GM12878 (cell line): ENCODE measurements around the gene COL19A1. TPM values are rescaled to one million over a fixed set of nuclear protein-coding genes. Genes with fewer than 3 reads are reported as not detected.

Source experiments
- ATAC-seq: fragments of 200-7000 bp; cut with Tn5 transposase; 3 replicates; pipeline ENCODE4 v1.9.1; 2020; ENCODE audit warnings: mild to moderate bottlenecking, moderate library complexity
- BruUV-seq: library from RNA; stranded (reverse); fragments of 400-500 nt; replicated peaks from 2 replicates; lab custom pipeline; 2021; lab: Mats Ljungman, UMichigan
- CTCF ChIA-PET: fragments of 300-600 bp; sonication (Branson Sonifier 250); formaldehyde crosslinking; extraction: SDS; loops from one replicate; lab custom pipeline; 2021; ENCODE audit warnings: inconsistent platforms; lab: Yijun Ruan, JAX
- POLR2A ChIA-PET: fragments of 350-600 bp; formaldehyde crosslinking; extraction: SDS; loops from one replicate; lab custom pipeline; 2021; ENCODE audit warnings: inconsistent platforms; lab: Charles Lee
- RAD21 ChIA-PET: fragments of 300-600 bp; sonication (Branson Sonifier 250); formaldehyde crosslinking; loops from one replicate; lab custom pipeline; 2023; ENCODE audit warnings: antibody characterized with exemption; ENCODE audit not compliant: unreplicated experiment; lab: Charles Lee
- SMC1A ChIA-PET: fragments of 300-600 bp; sonication (Branson Sonifier 250); formaldehyde crosslinking; loops from one replicate; lab custom pipeline; 2023; ENCODE audit not compliant: unreplicated experiment, uncharacterized antibody; lab: Charles Lee
- DNase-seq: peaks from one replicate; pipeline ENCODE4 v3.0.0-alpha.2; 2011; ENCODE audit warnings: low read depth, low spot score
- FAIRE-seq: peaks from 3 replicates; lab custom pipeline; 2011; peaks lifted over from hg19 to GRCh38; lab: Jason Lieb, UNC
- H2AFZ ChIP-seq: 2 replicates; pipeline ENCODE4 v1.6.0; 2011; ENCODE audit warnings: low read depth, low read length, control low read depth; ENCODE audit not compliant: control insufficient read depth
- H3K27ac ChIP-seq: 2 replicates; pipeline ENCODE4 v1.5.1; 2011; ENCODE audit warnings: control low read depth; ENCODE audit not compliant: control insufficient read depth, insufficient read depth
- H3K27me3 ChIP-seq, 2 experiments: replicated peaks in 1 of 2; 2 replicates each; pipeline versions ENCODE4 v1.6.0 to v1.6.1; 2011; ENCODE audit warnings: low read length in 1 of 2; ENCODE audit not compliant: control insufficient read depth in 2 of 2, insufficient read depth in 2 of 2
- H3K36me3 ChIP-seq, 2 experiments: 2 replicates each; pipeline ENCODE4 v1.5.1; 2011; ENCODE audit warnings: low read length in 1 of 2; ENCODE audit not compliant: control insufficient read depth in 2 of 2, insufficient read depth in 2 of 2
- H3K4me1 ChIP-seq: 2 replicates; pipeline ENCODE4 v1.6.1; 2011; ENCODE audit warnings: mild to moderate bottlenecking, low read length, moderate library complexity, mixed read lengths; ENCODE audit not compliant: control insufficient read depth, insufficient read depth
- H3K4me2 ChIP-seq: 2 replicates; pipeline ENCODE4 v1.6.0; 2011; ENCODE audit warnings: control low read depth; ENCODE audit not compliant: control insufficient read depth, insufficient read depth
- H3K4me3 ChIP-seq: fragments of 200-600 bp; sonication (generic); 2 replicates; pipeline ENCODE4 v1.5.1; 2016
- H3K79me2 ChIP-seq: 2 replicates; pipeline ENCODE4 v1.6.0; 2011; ENCODE audit warnings: low read length; ENCODE audit not compliant: control insufficient read depth, insufficient read depth
- H3K9ac ChIP-seq: 2 replicates; pipeline ENCODE4 v1.8.0; 2011; ENCODE audit warnings: low read length, control low read depth, mixed read lengths; ENCODE audit not compliant: control insufficient read depth, insufficient read depth
- H3K9me3 ChIP-seq: replicated peaks from 3 replicates; pipeline ENCODE4 v1.5.1; 2011; ENCODE audit warnings: mild to moderate bottlenecking, low read length; ENCODE audit not compliant: control insufficient read depth, insufficient read depth
- H4K20me1 ChIP-seq: 2 replicates; pipeline ENCODE4 v1.6.0; 2011; ENCODE audit not compliant: control insufficient read depth, insufficient read depth
- ASH2L ChIP-seq: fragments of 300-600, 200-600 bp; sonication (generic); IDR thresholded peaks from 2 replicates; pipeline ENCODE4 v1.6.1; 2017; ENCODE audit warnings: low read depth, mild to moderate bottlenecking, borderline replicate concordance
- BMI1 ChIP-seq: fragments of 450-650 bp; IDR thresholded peaks from 2 replicates; pipeline ENCODE4 v1.6.1; 2016; ENCODE audit warnings: mild to moderate bottlenecking, moderate library complexity, borderline replicate concordance
- CEBPB ChIP-seq, 2 experiments: fragments of 150-350 bp in 1 of 2; IDR thresholded peaks; 2 replicates each; pipeline ENCODE4 v1.6.1; 2012 to 2014; ENCODE audit warnings: low read depth in 2 of 2, low read length in 2 of 2, borderline replicate concordance in 1 of 2, inconsistent platforms in 1 of 2
- EP300 ChIP-seq, 2 experiments: fragments of 150-350 bp in 1 of 2; IDR thresholded peaks; 2 replicates each; pipeline ENCODE4 v1.6.1; 2011 to 2012; ENCODE audit warnings: low read depth in 2 of 2, low read length in 2 of 2, borderline replicate concordance in 1 of 2, improper control_type of control experiment in 1 of 2, inconsistent platforms in 1 of 2; ENCODE audit not compliant: control insufficient read depth in 1 of 2
- FOXM1 ChIP-seq: IDR thresholded peaks from 2 replicates; pipeline ENCODE4 v1.6.1; 2012; ENCODE audit warnings: low read depth, mild to moderate bottlenecking, inconsistent platforms, low read length, moderate library complexity
- HDAC6 ChIP-seq: fragments of 200-600 bp; sonication (generic); IDR thresholded peaks from one replicate; pipeline ENCODE4 v1.8.0; 2017; ENCODE audit warnings: antibody characterized with exemption; ENCODE audit not compliant: unreplicated experiment
- KAT2A ChIP-seq: conservative IDR thresholded peaks from 2 replicates; pipeline ENCODE4 v1.6.1; 2011; ENCODE audit warnings: low read depth, low read length; ENCODE audit not compliant: control insufficient read depth
- NBN ChIP-seq: fragments of 450-650 bp; IDR thresholded peaks from 2 replicates; pipeline ENCODE4 v1.6.1; 2016
- NFXL1 ChIP-seq: fragments of 450-650 bp; IDR thresholded peaks from 2 replicates; pipeline ENCODE4 v1.6.1; 2017; ENCODE audit warnings: antibody characterized with exemption, mild to moderate bottlenecking, borderline replicate concordance
- NR2C2 ChIP-seq: IDR thresholded peaks from 2 replicates; pipeline ENCODE4 v1.6.1; 2011; ENCODE audit warnings: borderline replicate concordance, low read depth; ENCODE audit not compliant: control insufficient read depth, insufficient read length
- TAF1 ChIP-seq: IDR thresholded peaks from 2 replicates; pipeline ENCODE4 v1.6.1; 2011; ENCODE audit warnings: mild to moderate bottlenecking, low read depth, low read length, borderline replicate concordance
- WGBS: methylation state at CpG from one replicate; pipeline ENCODE4 v1.1.6; 2016; ENCODE audit warnings: low lambda C conversion rate; ENCODE audit not compliant: insufficient replicate concordance, insufficient coverage; ENCODE audit errors: missing lambda C conversion rate; 5-methylcytosine and 5-hydroxymethylcytosine counted together
- in situ Hi-C: fragments of 300-500 bp; cut with MboI; formaldehyde crosslinking; loops from 9 replicates; pipeline ENCODE4 v1.14.3; 2018; ENCODE audit warnings: mixed read lengths
- intact Hi-C: fragments of 100-400 bp; cut with micrococcal nuclease; formaldehyde crosslinking; loops from one replicate; pipeline ENCODE4 v1.14.2; 2022; ENCODE audit not compliant: unreplicated experiment
- polyA plus RNA-seq, 11 experiments: library from polyadenylated mRNA; depleted of rRNA in 4 of 11; unstranded in 6 of 11; stranded (reverse) in 5 of 11; fragments of >200 nt; fragmentation: Nextera tagmentation in 4 of 11; fragmentation: Illumina TruSeq in 1 of 11; extraction: Ambion mirVana in 4 of 11; extraction: Trizol in 1 of 11; gene quantifications; 1 replicate in 1 of 11; 2 replicates in 10 of 11; pipeline versions ENCODE4 v1.2.1 to v1.2.3, GENCODE V29; 2011 to 2016; ENCODE audit warnings: inconsistent platforms in 2 of 11, missing spikeins in 2 of 11, low read depth in 1 of 11
- total RNA-seq, 4 experiments: library from RNA; depleted of rRNA in 3 of 4; stranded (reverse); fragments of >200 nt in 3 of 4; fragmentation: Illumina TruSeq in 1 of 4; extraction: Trizol in 1 of 4; gene quantifications; 2 replicates each; pipeline versions ENCODE4 v1.2.1 to v1.2.3, GENCODE V29; 2013 to 2021
- TF ChIP-seq, protein P1 (sequence below): fragments of 450-650 bp; IDR thresholded peaks from 2 replicates; pipeline ENCODE4 v1.6.1; 2017; ENCODE audit warnings: mild to moderate bottlenecking, low read depth, inconsistent platforms; ENCODE audit not compliant: poor library complexity, severe bottlenecking
- TF ChIP-seq, protein P2 (sequence below): fragments of 450-650 bp; IDR thresholded peaks from 2 replicates; pipeline ENCODE4 v1.6.1; 2016; ENCODE audit warnings: mild to moderate bottlenecking
- TF ChIP-seq, protein P3 (sequence below): fragments of 450-650 bp; IDR thresholded peaks from 2 replicates; pipeline ENCODE4 v1.6.1; 2017; ENCODE audit warnings: antibody characterized with exemption, mild to moderate bottlenecking, moderate library complexity

The COL19A1 gene
- total and polyA plus RNA-seq, 10 of the 15 experiments (the other 5 are each of a cell fraction or from before 2014, with no cell fraction given): 1.1 to 13.5 (median 4.1) TPM

DNA sequence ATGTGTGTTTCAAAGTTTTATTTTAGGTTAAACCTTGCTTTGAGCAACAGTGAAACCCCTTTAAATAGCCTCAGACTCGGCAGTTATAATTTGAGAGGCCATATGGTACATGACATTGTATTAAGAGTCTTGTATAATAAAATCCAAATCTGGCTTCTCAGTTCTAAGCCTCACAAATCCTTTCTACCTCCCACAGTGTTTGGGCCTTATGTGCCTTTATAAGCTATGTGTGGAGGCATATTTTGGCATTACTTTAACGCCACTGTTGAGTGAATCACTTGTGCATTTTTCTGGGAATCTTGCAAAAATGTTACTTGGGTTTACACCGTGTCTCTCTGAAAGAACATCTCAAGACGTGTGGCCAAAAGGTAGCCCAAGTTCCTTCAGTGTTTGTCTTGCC lies 284.2 kb downstream of the COL19A1 start (continued):
- TF ChIP-seq, protein P1, sequence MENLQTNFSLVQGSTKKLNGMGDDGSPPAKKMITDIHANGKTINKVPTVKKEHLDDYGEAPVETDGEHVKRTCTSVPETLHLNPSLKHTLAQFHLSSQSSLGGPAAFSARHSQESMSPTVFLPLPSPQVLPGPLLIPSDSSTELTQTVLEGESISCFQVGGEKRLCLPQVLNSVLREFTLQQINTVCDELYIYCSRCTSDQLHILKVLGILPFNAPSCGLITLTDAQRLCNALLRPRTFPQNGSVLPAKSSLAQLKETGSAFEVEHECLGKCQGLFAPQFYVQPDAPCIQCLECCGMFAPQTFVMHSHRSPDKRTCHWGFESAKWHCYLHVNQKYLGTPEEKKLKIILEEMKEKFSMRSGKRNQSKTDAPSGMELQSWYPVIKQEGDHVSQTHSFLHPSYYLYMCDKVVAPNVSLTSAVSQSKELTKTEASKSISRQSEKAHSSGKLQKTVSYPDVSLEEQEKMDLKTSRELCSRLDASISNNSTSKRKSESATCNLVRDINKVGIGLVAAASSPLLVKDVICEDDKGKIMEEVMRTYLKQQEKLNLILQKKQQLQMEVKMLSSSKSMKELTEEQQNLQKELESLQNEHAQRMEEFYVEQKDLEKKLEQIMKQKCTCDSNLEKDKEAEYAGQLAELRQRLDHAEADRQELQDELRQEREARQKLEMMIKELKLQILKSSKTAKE: no peak
- no peak for TF ChIP-seq ASH2L
- TF ChIP-seq, protein P2, sequence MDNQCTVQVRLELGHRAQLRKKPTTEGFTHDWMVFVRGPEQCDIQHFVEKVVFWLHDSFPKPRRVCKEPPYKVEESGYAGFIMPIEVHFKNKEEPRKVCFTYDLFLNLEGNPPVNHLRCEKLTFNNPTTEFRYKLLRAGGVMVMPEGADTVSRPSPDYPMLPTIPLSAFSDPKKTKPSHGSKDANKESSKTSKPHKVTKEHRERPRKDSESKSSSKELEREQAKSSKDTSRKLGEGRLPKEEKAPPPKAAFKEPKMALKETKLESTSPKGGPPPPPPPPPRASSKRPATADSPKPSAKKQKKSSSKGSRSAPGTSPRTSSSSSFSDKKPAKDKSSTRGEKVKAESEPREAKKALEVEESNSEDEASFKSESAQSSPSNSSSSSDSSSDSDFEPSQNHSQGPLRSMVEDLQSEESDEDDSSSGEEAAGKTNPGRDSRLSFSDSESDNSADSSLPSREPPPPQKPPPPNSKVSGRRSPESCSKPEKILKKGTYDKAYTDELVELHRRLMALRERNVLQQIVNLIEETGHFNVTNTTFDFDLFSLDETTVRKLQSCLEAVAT: no peak

DNA sequence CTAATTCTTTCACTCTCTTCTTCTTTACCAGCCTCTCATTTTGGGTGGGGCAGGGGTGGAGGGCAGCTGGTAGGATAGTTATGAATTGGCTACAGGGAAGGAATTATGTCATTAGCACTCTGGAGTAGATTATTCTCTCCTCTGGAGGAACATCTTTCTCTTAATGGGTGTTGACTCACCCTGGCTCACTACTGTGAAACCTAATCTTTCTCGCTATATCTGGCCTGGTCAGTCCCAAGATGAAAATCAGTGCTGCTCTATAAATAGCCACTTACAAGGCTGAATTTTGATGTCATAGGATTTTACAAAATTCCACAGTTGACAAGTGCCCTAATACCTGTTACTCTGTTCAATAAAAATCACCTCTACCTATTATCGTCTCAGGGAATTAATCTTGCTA lies 285.3 kb downstream of the COL19A1 start:
- ChIA-PET CTCF (no interaction called here), SMC1A (no interaction called here), RAD21 (no interaction called here), POLR2A (no interaction called here)
- Histone ChIP-seq H3K9me3 (no peaks in the 10 kb centered on the region), H3K9ac (no peak overlapping the region), H3K27ac (no peak overlapping the region), H3K4me2 (no peak overlapping the region), H4K20me1 (no peaks in the 10 kb centered on the region), H2AFZ (no peak overlapping the region), H3K4me3 (no peak overlapping the region), H3K27me3 (no peaks in the 10 kb centered on the region)
- BruUV-seq: no TSS peak
- no peak for FAIRE-seq
- intact Hi-C loops: no loop called here
- in situ Hi-C loops: no loop called here
- WGBS: 95% methylated on average over 2 of the region's 2 CpGs
- ATAC-seq: no peak
- DNase-seq: no peak
- TF ChIP-seq, protein P2: no peak
- TF ChIP-seq KAT2A (no peak), FOXM1 (no peak), NR2C2 (no peak), TAF1 (no peak), CEBPB (IDR thresholded peaks at IDR 0.05; ENCODE audit: borderline replicate concordance in 1 of 2, low read depth in 2 of 2, low read length in 2 of 2) (no peak), EP300 (IDR thresholded peaks at IDR 0.05; ENCODE audit: borderline replicate concordance in 1 of 2, control insufficient read depth in 1 of 2, low read depth in 2 of 2, low read length in 2 of 2) (no peak), NFXL1 (no peak), BMI1 (no peak), NBN (no peak), HDAC6 (no peak)
- TF ChIP-seq, protein P3, sequence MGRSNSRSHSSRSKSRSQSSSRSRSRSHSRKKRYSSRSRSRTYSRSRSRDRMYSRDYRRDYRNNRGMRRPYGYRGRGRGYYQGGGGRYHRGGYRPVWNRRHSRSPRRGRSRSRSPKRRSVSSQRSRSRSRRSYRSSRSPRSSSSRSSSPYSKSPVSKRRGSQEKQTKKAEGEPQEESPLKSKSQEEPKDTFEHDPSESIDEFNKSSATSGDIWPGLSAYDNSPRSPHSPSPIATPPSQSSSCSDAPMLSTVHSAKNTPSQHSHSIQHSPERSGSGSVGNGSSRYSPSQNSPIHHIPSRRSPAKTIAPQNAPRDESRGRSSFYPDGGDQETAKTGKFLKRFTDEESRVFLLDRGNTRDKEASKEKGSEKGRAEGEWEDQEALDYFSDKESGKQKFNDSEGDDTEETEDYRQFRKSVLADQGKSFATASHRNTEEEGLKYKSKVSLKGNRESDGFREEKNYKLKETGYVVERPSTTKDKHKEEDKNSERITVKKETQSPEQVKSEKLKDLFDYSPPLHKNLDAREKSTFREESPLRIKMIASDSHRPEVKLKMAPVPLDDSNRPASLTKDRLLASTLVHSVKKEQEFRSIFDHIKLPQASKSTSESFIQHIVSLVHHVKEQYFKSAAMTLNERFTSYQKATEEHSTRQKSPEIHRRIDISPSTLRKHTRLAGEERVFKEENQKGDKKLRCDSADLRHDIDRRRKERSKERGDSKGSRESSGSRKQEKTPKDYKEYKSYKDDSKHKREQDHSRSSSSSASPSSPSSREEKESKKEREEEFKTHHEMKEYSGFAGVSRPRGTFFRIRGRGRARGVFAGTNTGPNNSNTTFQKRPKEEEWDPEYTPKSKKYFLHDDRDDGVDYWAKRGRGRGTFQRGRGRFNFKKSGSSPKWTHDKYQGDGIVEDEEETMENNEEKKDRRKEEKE: no peak
- TF ChIP-seq, all 136 proteins: peak for 0
- H3K79me2 ChIP-seq: no peaks in the 10 kb centered on the region
- peaks cover 0 to 4% of the 10 kb centered on the region in 2 experiments; a peak in 1 of 4 replicates for H3K36me3 ChIP-seq
- H3K4me1 ChIP-seq: no peaks in the 10 kb centered on the region
